Tibial nerve (tissue), 4 donors: Measurements from ENCODE around the gene PLEKHO2. TPM values are rescaled to one million over a fixed set of nuclear protein-coding genes. Genes with fewer than 3 reads are reported as not detected.

ENCODE experiments used
- DNase-seq, 2 donors: peaks; one replicate each; pipeline ENCODE4 v3.0.0-alpha.2; 2019; ENCODE audit warnings: low spot score in 2 of 2
- H3K27ac ChIP-seq, 4 donors: fragments of 200-600 bp; sonication (generic) in 3 of 4; one replicate each; pipeline ENCODE4 v1.5.1; 2017 to 2019; ENCODE audit warnings: mild to moderate bottlenecking in 1 of 4
- H3K27me3 ChIP-seq, 2 donors: fragments of 200-600 bp; sonication (generic) in 1 of 2; one replicate each; pipeline versions ENCODE4 v1.5.1 to v1.6.0; 2017 to 2019
- H3K36me3 ChIP-seq, 3 donors: fragments of 200-600 bp; sonication (generic); one replicate each; pipeline ENCODE4 v1.5.1; 2018 to 2019
- H3K4me1 ChIP-seq, 4 donors: fragments of 200-600 bp; sonication (generic) in 3 of 4; one replicate each; pipeline ENCODE4 v1.5.1; 2017 to 2019
- H3K4me3 ChIP-seq, 4 donors: fragments of 200-600 bp; sonication (generic) in 3 of 4; one replicate each; pipeline ENCODE4 v1.5.1; 2017 to 2019; ENCODE audit warnings: mild to moderate bottlenecking in 1 of 4, moderate library complexity in 1 of 4
- H3K9me3 ChIP-seq, 4 donors: fragments of 200-600 bp; sonication (generic) in 3 of 4; one replicate each; pipeline ENCODE4 v1.5.1; 2017 to 2019
- CTCF ChIP-seq, 5 experiments: fragments of 200-600 bp in 3 of 5; fragments of 450-650 bp in 2 of 5; sonication (generic) in 3 of 5; IDR thresholded peaks; one replicate each; pipeline ENCODE4 v1.5.1; 2016 to 2019; ENCODE audit warnings: antibody characterized with exemption in 5 of 5, mild to moderate bottlenecking in 3 of 5, moderate library complexity in 2 of 5
- EP300 ChIP-seq, 2 donors: sonication (generic); formaldehyde crosslinking; IDR thresholded peaks; one replicate each; pipeline ENCODE4 v1.6.1; 2017; ENCODE audit warnings: antibody characterized with exemption in 2 of 2, mild to moderate bottlenecking in 1 of 2
- POLR2A ChIP-seq, 2 donors: fragments of 450-650 bp; IDR thresholded peaks; one replicate each; pipeline ENCODE4 v1.6.1; 2017; ENCODE audit warnings: antibody characterized with exemption in 2 of 2, mild to moderate bottlenecking in 2 of 2, moderate library complexity in 2 of 2
- WGBS, 2 donors: methylation state at CpG; one replicate each; pipeline ENCODE4 v1.1.5; 2018; 5-methylcytosine and 5-hydroxymethylcytosine counted together
- total RNA-seq, 4 donors: library from RNA; depleted of rRNA; stranded (reverse); fragments of >200 nt; gene quantifications; one replicate each; pipeline ENCODE4 v1.1.0, GENCODE V29; 2016

PLEKHO2 gene
- total RNA-seq, 4 donors from 2014 or later = 40.8 to 69.9 (median 60.2) TPM

- TF ChIP-seq POLR2A (IDR thresholded peaks at IDR 0.05) (no peak), CTCF (IDR thresholded peaks at IDR 0.05) (no peak), EP300 (IDR thresholded peaks at IDR 0.05) (no peak)
- H3K4me3 ChIP-seq = no peak overlapping the region
- WGBS, 2 donors = 30 to 50% methylated on average over 1 of the region's 1 CpG
- DNase-seq = no peak
- H3K9me3 ChIP-seq = no peaks in the 10 kb centered on the region
- H3K27me3 ChIP-seq = no peaks in the 10 kb centered on the region
- H3K27ac ChIP-seq = no peak overlapping the region
- H3K36me3 ChIP-seq = no peaks in the 10 kb centered on the region
- H3K4me1 ChIP-seq = peaks cover 0 to 31% (median 0%) of the 10 kb centered on the region in 4 donors
These were observed 66.3 kb downstream of the PLEKHO2 start for GRCh38 chr15:64907991-64908390.

DNA sequence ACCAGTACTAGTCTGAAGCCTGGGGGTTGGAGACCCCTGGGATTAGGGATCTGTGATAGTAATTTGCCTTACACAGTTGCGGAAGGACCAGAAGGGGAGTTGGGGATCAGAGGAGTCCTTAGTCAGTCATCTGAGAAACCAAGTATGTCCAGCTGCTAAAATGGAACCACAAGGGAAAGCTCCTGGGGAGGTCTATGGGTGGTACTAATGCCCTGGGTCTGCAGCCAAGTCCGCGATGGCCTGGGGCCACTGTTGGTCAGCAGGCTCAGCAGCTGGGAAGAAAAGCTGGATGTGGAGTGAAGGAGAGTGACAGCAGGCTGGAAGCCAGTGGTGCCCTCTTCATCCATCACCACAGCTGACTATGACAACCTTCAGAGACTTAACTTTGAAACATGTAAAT lies 67.8 kb downstream of the PLEKHO2 start:
- TF ChIP-seq EP300 (IDR thresholded peaks at IDR 0.05) (no peak), CTCF (IDR thresholded peaks at IDR 0.05) (no peak), POLR2A (IDR thresholded peaks at IDR 0.05) (no peak)
- Histone ChIP-seq H3K4me1 (peaks cover 0 to 31% (median 0%) of the 10 kb centered on the region in 4 donors), H3K27me3 (no peaks in the 10 kb centered on the region), H3K4me3 (no peak overlapping the region), H3K27ac (no peak overlapping the region), H3K9me3 (no peaks in the 10 kb centered on the region), H3K36me3 (no peaks in the 10 kb centered on the region)
- WGBS, 2 donors = 74 to 76% methylated on average over 3 of the region's 3 CpGs
- no peak for DNase-seq

DNA sequence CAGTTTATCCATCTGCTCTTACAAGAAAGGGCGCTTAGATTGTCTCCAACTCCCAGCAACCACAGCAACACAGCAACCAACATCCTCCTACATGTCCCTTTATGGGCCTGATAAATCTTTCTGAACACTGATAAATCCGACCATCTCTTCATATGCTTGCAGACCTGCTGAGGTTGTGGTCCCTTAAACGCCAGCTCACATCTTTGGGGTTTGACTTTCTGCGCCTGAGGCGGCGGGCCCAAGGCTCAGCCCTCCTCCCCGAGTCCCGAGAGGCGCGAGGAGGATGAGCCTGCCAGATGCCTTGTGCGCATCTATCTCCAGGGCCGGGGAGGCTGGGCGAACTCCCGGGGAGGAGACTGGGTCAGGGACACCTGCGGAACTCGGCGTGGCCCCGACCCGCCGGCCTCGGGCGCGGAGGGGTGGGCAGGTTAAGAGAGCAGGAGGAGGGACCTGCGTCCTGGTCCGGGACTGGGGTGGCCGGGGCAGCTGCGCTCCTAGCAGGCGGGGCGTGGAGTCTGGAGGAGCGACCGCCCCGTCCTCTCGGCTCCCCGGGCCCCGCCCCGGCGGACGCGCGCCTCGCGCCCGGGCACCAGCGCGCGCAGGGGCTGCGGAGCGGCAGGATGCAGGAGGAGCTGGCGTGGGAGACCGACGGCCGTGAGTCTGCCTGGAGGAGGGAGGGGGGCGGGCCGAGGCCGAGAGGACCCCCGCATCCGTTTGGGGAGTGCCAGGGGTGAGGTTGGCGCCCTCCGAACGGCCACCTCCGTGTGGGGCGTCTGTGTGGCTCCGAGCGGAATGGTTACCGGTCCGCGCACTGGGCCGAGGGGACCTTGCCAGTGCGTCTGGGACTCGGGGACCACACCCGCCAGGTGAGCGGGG lies 69.8 kb downstream of the PLEKHO2 start, which contains the start of gene ANKDD1A:
ANKDD1A (plus strand) TSS at position 592 of the 876 bp plus-strand sequence; CDS start at position 621, 29 bp downstream.
- WGBS, 2 donors = 6 to 11% methylated on average over 33 to 40 of the region's 72 CpGs
- peaks cover 0 to 21% (median 0%) of the 10 kb centered on the region in 4 donors for H3K4me1 ChIP-seq
- peak within 1 kb of the TSS in 2 of 4 donors; percentile 62 to 76 for H3K27ac ChIP-seq
- H3K4me3 ChIP-seq = peak within 1 kb of the TSS; percentile 37 to 66 (median 50)
- TF ChIP-seq POLR2A (IDR thresholded peaks at IDR 0.05) (peak in 1 of 2 donors; percentile 27), EP300 (IDR thresholded peaks at IDR 0.05) (peak in 1 of 2 donors; percentile 18), CTCF (IDR thresholded peaks at IDR 0.05) (no peak)
- no peaks in the 10 kb centered on the region for H3K27me3 ChIP-seq
- DNase-seq = peak in 1 of 2 donors; percentile 41
- H3K9me3 ChIP-seq = no peaks in the 10 kb centered on the region
- no peaks in the 10 kb centered on the region for H3K36me3 ChIP-seq

DNA sequence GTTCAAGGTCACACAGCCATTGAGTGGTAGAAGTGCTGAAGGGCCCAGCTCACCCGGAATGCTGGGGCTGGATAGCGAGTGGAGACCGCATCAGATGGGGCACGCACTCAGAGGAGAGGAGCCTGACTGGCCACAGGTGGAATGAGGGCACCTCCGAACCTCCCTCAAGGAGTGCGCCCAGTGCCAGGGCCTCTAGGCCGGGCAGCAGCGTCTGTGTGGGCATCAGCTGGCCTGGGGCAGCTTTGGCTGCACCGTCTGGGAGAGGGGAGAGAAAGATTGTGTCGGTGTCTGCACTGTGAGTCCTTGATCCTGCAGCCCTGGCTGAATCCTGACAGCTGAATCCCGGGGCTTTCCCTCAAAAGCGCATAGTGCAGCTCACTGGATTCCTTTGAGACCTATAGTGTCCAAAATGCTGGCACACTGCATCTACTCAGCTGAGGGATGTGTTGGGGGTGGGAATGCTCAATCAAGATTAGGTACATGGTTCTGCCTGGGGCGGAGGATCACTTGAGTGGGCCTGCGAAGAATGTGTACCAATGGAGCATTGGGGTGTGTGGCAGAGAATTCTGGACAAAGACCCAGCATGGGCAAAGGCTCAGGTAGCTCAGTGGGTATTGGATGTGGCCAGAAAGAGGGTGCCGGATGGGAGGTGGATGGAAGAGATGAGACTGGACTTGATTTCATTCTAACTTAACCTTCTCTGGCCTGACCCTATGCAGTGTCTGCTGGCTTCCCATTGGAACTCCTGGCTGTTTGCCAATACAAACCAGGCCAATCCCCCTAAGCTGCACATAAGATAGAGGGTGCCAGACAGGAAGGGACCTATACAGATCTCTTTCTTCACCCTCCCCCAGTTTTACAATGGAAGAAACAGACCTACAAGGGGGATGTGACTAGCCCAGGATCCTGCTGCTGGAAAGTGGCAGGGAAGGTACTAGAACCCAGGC lies 70.9 kb downstream of the PLEKHO2 start:
- DNase-seq = no peak
- no peaks in the 10 kb centered on the region for H3K36me3 ChIP-seq
- no peaks in the 10 kb centered on the region for H3K9me3 ChIP-seq
- 78 to 82% methylated on average over 15 of the region's 15 CpGs for WGBS, 2 donors
- no peaks in the 10 kb centered on the region for H3K27me3 ChIP-seq
- peaks cover 0 to 21% (median 0%) of the 10 kb centered on the region in 4 donors for H3K4me1 ChIP-seq
- peak overlapping the region in 3 of 4 donors; percentile 37 to 66 (median 54) for H3K4me3 ChIP-seq
- TF ChIP-seq CTCF (IDR thresholded peaks at IDR 0.05) = no peak
- no peak for TF ChIP-seq POLR2A (IDR thresholded peaks at IDR 0.05)
- no peak for TF ChIP-seq EP300 (IDR thresholded peaks at IDR 0.05)
- no peak overlapping the region for H3K27ac ChIP-seq
